ENCODE results near the gene BCR. TPM values are rescaled to one million over a fixed set of nuclear protein-coding genes. Genes with fewer than 3 reads are reported as not detected.

BCR gene
- total and polyA plus RNA-seq, 2 of the 8 experiments (the other 6 are each of a cell fraction or from before 2014, with no cell fraction given), result 66.7 to 130 TPM

DNA sequence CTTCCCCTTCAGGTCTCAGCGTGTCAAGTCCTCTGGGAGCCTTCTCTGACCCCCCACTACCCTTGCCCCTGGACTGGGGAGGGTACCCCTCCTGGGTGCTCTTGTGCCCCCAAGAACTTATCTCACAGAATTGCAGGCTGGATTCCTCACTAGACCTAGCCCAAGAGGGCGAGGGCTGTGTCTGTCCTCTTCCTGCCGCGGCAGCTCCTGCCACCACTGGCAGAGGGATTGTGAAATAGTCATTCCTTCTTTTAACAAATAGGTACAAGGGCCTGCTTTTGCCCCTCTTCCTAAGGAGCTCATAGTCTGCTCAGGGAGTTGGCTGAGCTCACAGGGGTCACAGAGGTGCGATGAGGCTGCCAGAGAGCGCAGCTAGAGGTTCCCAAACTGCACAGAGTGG, 29.5 kb upstream of the BCR start:
- Histone ChIP-seq H3K4me1 (replicated peaks in 1 of 4; ENCODE audit: control insufficient read depth in 3 of 4, insufficient read depth in 4 of 4, low read length in 3 of 4) (peaks cover 0 to 23% (median 9%) of the 10 kb centered on the region in 4 experiments; a peak in 5 of 7 replicates), H3K36me3 (ENCODE audit: control insufficient read depth in 2 of 4, insufficient read depth in 4 of 4, low read length in 3 of 4) (no peaks in the 10 kb centered on the region), H3K79me1 (ENCODE audit: low read depth, low read length) (no peaks in the 10 kb centered on the region), H2BK120ac (replicated peaks; ENCODE audit: low read depth, low read length) (no peak overlapping the region), H2AK5ac (ENCODE audit: low read depth, low read length) (peak overlapping the region; percentile 14; the same call in 1 of the 2 replicates), H2BK15ac (ENCODE audit: low read length) (0 out of 2 replicates have a peak overlapping the region, but pooled peaks have one; percentile 5), H3K56ac (replicated peaks; ENCODE audit: insufficient read length, low read depth, low read length) (no peak overlapping the region), H3K23me2 (ENCODE audit: low read depth, low read length) (peaks cover 2% of the 10 kb centered on the region; the same call in 1 of the 2 replicates), H4K5ac (ENCODE audit: insufficient read length, low read depth, low read length) (no peak overlapping the region), H3K9me3 (ENCODE audit: insufficient read depth in 2 of 2, low read depth in 1 of 2, low read length in 1 of 2) (no peaks in the 10 kb centered on the region), H3K23ac (ENCODE audit: insufficient read length) (no peak overlapping the region), H3K9ac (replicated peaks in 1 of 4; ENCODE audit: extremely low read depth in 1 of 4, low read depth in 3 of 4, low read length in 3 of 4) (no peak overlapping the region), H2BK5ac (ENCODE audit: low read depth, low read length) (no peak overlapping the region), H3K14ac (ENCODE audit: insufficient read length) (no peak overlapping the region), H3K4ac (replicated peaks; ENCODE audit: insufficient read length, low read depth, low read length) (no peak overlapping the region), H3K4me2 (ENCODE audit: insufficient read depth in 1 of 2, low read depth in 2 of 2, low read length in 2 of 2) (no peak overlapping the region), H3K79me2 (ENCODE audit: control insufficient read depth in 1 of 2, insufficient read depth in 2 of 2, low read length in 2 of 2) (no peaks in the 10 kb centered on the region), H2BK20ac (ENCODE audit: low read length) (0 out of 2 replicates have a peak overlapping the region, but pooled peaks have one; percentile 18), H2AFZ (ENCODE audit: low read length) (no peak overlapping the region), H4K91ac (replicated peaks; ENCODE audit: insufficient read length, low read length) (no peak overlapping the region), H3K18ac (ENCODE audit: extremely low read depth, low read length) (no peak overlapping the region), H4K20me1 (replicated peaks in 1 of 2; ENCODE audit: control insufficient read depth in 1 of 2, insufficient read depth in 2 of 2, low read length in 2 of 2) (no peaks in the 10 kb centered on the region), H2BK12ac (ENCODE audit: low read depth, low read length) (no peak overlapping the region), H4K8ac (ENCODE audit: extremely low read depth, insufficient read depth, low read length) (no peak overlapping the region; the same call in 1 of the 2 replicates), H3K27ac (ENCODE audit: low read depth, low read length) (no peak overlapping the region; the same call in 1 of the 2 replicates), H3K4me3 (ENCODE audit: extremely low read depth in 1 of 4, insufficient read depth in 2 of 4, low read depth in 3 of 4, low read length in 4 of 4) (no peak overlapping the region), H3K27me3 (replicated peaks in 1 of 4; ENCODE audit: control insufficient read depth in 3 of 4, extremely low read depth in 1 of 4, insufficient read depth in 3 of 4, low read length in 3 of 4) (peaks cover 0 to 12% (median 4%) of the 10 kb centered on the region in 4 experiments; a peak in 4 of 7 replicates)
- 88% methylated on average over 6 of the region's 6 CpGs; no CpG with 5 or more reads in 1 of the 2 experiments for WGBS, 2 experiments (ENCODE audit: extremely low coverage in 1 of 2, insufficient coverage in 1 of 2, insufficient read length in 1 of 2, insufficient replicate concordance in 2 of 2, low coverage in 1 of 2, low lambda C conversion rate in 2 of 2, missing lambda C conversion rate in 1 of 2)
- FAIRE-seq, result no peak
- no peak for DNase-seq (ENCODE audit: low read depth in 1 of 2, low spot score in 2 of 2)
- TF ChIP-seq KDM4A (IDR thresholded peaks at IDR 0.05; ENCODE audit: low read depth, low read length, severe bottlenecking), result no peak
- no peak for TF ChIP-seq RAD21 (IDR thresholded peaks at IDR 0.05 in 1 of 2, conservative IDR thresholded peaks at IDR 0.05 in 1 of 2; ENCODE audit: low read depth in 2 of 2, low read length in 2 of 2)
- no peak for TF ChIP-seq SP1 (IDR thresholded peaks at IDR 0.05; ENCODE audit: low read depth, low read length)
- no peak for TF ChIP-seq HDAC6 (IDR thresholded peaks at IDR 0.05; ENCODE audit: low read depth, low read length)
- POLR2A ChIA-PET (ENCODE audit: partially characterized antibody), result no interaction called here
- CTCF ChIA-PET (ENCODE audit: partially characterized antibody), result interaction anchor here (0.6 to 1.8 kb wide), 4 partner anchors 13 to 438 kb away, joined by 3 to 5 read pairs (median 3); no protein-coding TSS in a partner anchor

Measured in H1 (cell line).